ENCODE measurements around the gene SH3GL2. TPM values are rescaled to one million over a fixed set of nuclear protein-coding genes. Genes with fewer than 3 reads are reported as not detected.

SH3GL2 gene
- under 1 TPM in 3 of 4 donors, not detected in 1; 0.20 to 0.41 (median 0.32) TPM for total RNA-seq

DNA sequence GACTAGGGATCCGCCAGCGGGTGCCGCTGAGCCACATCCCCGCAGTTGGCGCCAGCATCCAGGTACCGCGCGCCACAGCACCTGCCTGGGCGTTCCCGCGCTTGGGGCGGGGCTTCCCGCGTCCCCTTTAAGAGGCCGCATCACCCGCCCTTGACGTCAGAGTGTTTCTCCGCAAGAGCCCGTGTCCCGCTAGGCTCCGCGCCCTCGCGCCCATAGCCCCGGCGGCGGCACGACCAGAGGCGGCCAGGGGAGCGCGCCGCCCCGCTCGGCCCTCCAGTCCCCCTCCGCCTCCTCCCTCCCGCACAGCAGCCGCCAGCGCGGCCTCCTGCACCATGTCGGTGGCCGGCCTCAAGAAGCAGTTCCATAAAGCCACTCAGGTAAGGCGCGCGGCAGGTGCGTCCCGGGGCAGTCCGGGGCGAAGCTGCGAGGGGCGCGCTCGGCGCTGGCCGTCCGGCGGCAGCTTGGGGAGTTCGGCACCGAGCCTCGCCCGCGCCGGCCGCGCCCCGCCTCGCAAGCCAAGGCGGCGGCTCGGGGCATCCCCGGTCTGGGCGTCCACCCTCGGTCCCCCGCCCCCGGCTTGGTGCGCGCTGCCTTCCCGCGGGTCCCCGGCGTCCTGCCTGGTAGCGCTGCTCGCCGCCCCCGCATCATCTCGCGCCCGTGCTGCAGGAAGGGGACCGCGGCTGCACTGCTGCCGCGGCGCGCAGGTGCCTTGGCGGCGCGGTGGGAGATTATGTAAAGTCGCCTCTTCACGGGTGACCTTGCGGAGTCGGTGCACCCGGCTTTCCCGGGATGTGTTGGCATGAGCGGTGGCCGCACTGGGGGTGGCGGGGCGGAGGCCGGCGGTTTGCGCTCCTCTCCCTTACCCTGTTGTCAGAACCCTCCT lies at the start of gene SH3GL2:
TSS of gene SH3GL2 (plus strand) at position 156 of the 883 bp plus-strand sequence.
- peak within 1 kb of the TSS in 3 of 4 donors; percentile 37 to 55 (median 54) for H3K4me3 ChIP-seq
- H3K27ac ChIP-seq = no peak within 1 kb of the TSS
- peaks cover 0 to 12% (median 11%) of the 10 kb centered on the region in 4 donors for H3K4me1 ChIP-seq
- TF ChIP-seq POLR2AphosphoS5 (IDR thresholded peaks at IDR 0.05) = no peak
- TF ChIP-seq POLR2A (IDR thresholded peaks at IDR 0.05) = no peak
- TF ChIP-seq EP300 (IDR thresholded peaks at IDR 0.05; ENCODE audit: low read depth) = no peak
- TF ChIP-seq, protein P1, sequence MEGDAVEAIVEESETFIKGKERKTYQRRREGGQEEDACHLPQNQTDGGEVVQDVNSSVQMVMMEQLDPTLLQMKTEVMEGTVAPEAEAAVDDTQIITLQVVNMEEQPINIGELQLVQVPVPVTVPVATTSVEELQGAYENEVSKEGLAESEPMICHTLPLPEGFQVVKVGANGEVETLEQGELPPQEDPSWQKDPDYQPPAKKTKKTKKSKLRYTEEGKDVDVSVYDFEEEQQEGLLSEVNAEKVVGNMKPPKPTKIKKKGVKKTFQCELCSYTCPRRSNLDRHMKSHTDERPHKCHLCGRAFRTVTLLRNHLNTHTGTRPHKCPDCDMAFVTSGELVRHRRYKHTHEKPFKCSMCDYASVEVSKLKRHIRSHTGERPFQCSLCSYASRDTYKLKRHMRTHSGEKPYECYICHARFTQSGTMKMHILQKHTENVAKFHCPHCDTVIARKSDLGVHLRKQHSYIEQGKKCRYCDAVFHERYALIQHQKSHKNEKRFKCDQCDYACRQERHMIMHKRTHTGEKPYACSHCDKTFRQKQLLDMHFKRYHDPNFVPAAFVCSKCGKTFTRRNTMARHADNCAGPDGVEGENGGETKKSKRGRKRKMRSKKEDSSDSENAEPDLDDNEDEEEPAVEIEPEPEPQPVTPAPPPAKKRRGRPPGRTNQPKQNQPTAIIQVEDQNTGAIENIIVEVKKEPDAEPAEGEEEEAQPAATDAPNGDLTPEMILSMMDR (IDR thresholded peaks at IDR 0.05) = no peak
- intact Hi-C loops (cut with DNase I; ENCODE audit: low total_unique reads) (no loop called here), in situ Hi-C loops (cut with MboI; ENCODE audit: low pct_ligation_motif_present in 1 of 4, low pct_unique_long_range_greater_than_20kb in 1 of 4, low sequenced_read_pairs in 3 of 4) (no loop called here)
- H3K27me3 ChIP-seq = peaks cover 62% of the 10 kb centered on the region
- no peaks in the 10 kb centered on the region for H3K36me3 ChIP-seq
- WGBS, 2 donors (ENCODE audit: low coverage in 1 of 2) = 2% methylated on average over 54 of the region's 109 CpGs; no CpG with 5 or more reads in 1 of the 2 donors
- peak; percentile 53 for DNase-seq
- H3K9me3 ChIP-seq = no peaks in the 10 kb centered on the region

- no peaks in the 10 kb centered on the region for H3K4me1 ChIP-seq
- intact Hi-C loops (cut with DNase I; ENCODE audit: low total_unique reads) (no loop called here), in situ Hi-C loops (cut with MboI; ENCODE audit: low pct_ligation_motif_present in 1 of 4, low pct_unique_long_range_greater_than_20kb in 1 of 4, low sequenced_read_pairs in 3 of 4) (loop anchor here (10.0 to 25.0 kb wide), 3 partner anchors 273 to 1506 kb away; partner anchors contain the start of genes RRAGA (in 3 of the 4) and SAXO1 (in 3 of the 4))
- H3K9me3 ChIP-seq = no peaks in the 10 kb centered on the region
- H3K27ac ChIP-seq = no peak overlapping the region
- DNase-seq = peak; percentile 25
- no peaks in the 10 kb centered on the region for H3K27me3 ChIP-seq
- H3K4me3 ChIP-seq = no peak overlapping the region
- WGBS, 2 donors (ENCODE audit: low coverage in 1 of 2) = 34 to 45% methylated on average over 9 to 10 of the region's 10 CpGs
- H3K36me3 ChIP-seq = no peaks in the 10 kb centered on the region
- TF ChIP-seq POLR2AphosphoS5 (IDR thresholded peaks at IDR 0.05) (no peak), EP300 (IDR thresholded peaks at IDR 0.05; ENCODE audit: low read depth) (no peak), POLR2A (IDR thresholded peaks at IDR 0.05) (no peak)
- TF ChIP-seq, protein P1 (IDR thresholded peaks at IDR 0.05) = peak; percentile 62 to 79 (median 70)
Observed at GRCh38 chr9:17531642-17532254, 47.1 kb upstream of the SH3GL2 start.

DNA sequence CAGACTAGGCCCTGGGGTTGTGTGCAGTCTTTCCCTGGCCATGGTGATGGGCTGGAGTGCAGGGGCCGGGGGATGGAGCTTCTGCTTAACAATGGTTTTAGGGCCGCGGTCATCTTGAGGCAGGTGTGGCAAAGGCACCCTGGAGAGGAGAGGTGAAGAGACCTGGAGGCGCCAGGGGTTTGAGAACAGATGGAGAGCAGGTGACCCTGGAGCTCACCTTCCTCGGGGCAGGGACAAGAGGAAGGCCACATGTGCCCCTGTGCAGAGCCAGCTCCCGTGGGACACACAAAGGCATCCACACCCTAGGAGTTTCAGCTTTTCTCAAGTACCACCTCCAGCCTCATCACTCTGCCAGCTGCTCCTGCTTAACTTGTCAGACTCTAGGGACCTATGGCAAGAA lies 46.4 kb upstream of the SH3GL2 start:
- Histone ChIP-seq H3K27ac (no peak overlapping the region), H3K27me3 (no peaks in the 10 kb centered on the region), H3K4me1 (no peaks in the 10 kb centered on the region), H3K4me3 (no peak overlapping the region), H3K36me3 (no peaks in the 10 kb centered on the region), H3K9me3 (no peaks in the 10 kb centered on the region)
- TF ChIP-seq EP300 (IDR thresholded peaks at IDR 0.05; ENCODE audit: low read depth) (no peak), POLR2A (IDR thresholded peaks at IDR 0.05) (no peak), POLR2AphosphoS5 (IDR thresholded peaks at IDR 0.05) (no peak)
- TF ChIP-seq, protein P1 (IDR thresholded peaks at IDR 0.05) = no peak
- 86% methylated on average over 6 of the region's 6 CpGs; no CpG with 5 or more reads in 1 of the 2 donors for WGBS, 2 donors (ENCODE audit: low coverage in 1 of 2)
- intact Hi-C loops (cut with DNase I; ENCODE audit: low total_unique reads) (no loop called here), in situ Hi-C loops (cut with MboI; ENCODE audit: low pct_ligation_motif_present in 1 of 4, low pct_unique_long_range_greater_than_20kb in 1 of 4, low sequenced_read_pairs in 3 of 4) (loop anchor here (10.0 to 25.0 kb wide), 3 partner anchors 272 to 1505 kb away; partner anchors contain the start of genes RRAGA (in 3 of the 4) and SAXO1 (in 3 of the 4))
- no peak for DNase-seq

DNA sequence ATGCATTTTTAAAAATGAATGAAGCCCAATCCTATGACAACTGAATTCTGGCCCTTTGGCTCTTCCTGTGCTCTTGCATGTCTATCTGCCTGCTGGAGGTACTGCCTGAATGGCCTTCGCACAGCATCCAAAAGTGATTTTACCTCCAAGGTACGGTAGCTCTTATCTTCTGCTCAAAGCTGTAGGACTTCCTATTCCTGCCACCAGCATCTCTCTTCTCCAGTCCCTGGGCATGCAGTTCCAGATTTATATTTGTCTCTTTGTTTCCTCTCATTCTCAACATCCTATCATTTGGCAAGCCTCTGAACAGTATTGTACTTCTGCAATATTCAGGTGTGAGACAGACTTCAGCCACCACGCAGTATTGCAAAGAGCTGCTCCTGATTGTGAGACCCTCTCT lies 43.7 kb upstream of the SH3GL2 start:
- no peak for DNase-seq
- no peaks in the 10 kb centered on the region for H3K4me1 ChIP-seq
- H3K27me3 ChIP-seq = no peaks in the 10 kb centered on the region
- no peak overlapping the region for H3K4me3 ChIP-seq
- WGBS, 2 donors (ENCODE audit: low coverage in 1 of 2) = 74 to 86% methylated on average over 2 to 3 of the region's 3 CpGs
- in situ Hi-C loops (cut with MboI; ENCODE audit: low pct_ligation_motif_present in 1 of 4, low pct_unique_long_range_greater_than_20kb in 1 of 4, low sequenced_read_pairs in 3 of 4) (loop anchor here (10.0 to 25.0 kb wide), 3 partner anchors 270 to 1502 kb away; partner anchors contain the start of genes RRAGA (in 3 of the 4) and SAXO1 (in 3 of the 4)), intact Hi-C loops (cut with DNase I; ENCODE audit: low total_unique reads) (no loop called here)
- no peak overlapping the region for H3K27ac ChIP-seq
- TF ChIP-seq, protein P1 (IDR thresholded peaks at IDR 0.05) = no peak
- no peak for TF ChIP-seq EP300 (IDR thresholded peaks at IDR 0.05; ENCODE audit: low read depth)
- TF ChIP-seq POLR2AphosphoS5 (IDR thresholded peaks at IDR 0.05) = no peak
- TF ChIP-seq POLR2A (IDR thresholded peaks at IDR 0.05) = no peak
- no peaks in the 10 kb centered on the region for H3K9me3 ChIP-seq
- no peaks in the 10 kb centered on the region for H3K36me3 ChIP-seq

Measured in transverse colon (tissue), 4 donors.